Uterus (tissue), 2 donors: ENCODE data around the gene KIDINS220.

Experiments
- CTCF ChIP-seq, 4 experiments: fragments of 200-600 bp in 2 of 4; fragments of 450-650 bp in 2 of 4; sonication (generic) in 2 of 4; IDR thresholded peaks; one replicate each; pipeline ENCODE4 v1.5.1; 2016 to 2019; ENCODE audit warnings: antibody characterized with exemption in 4 of 4, mild to moderate bottlenecking in 2 of 4, moderate library complexity in 1 of 4
- POLR2A ChIP-seq, 2 donors: fragments of 450-650 bp; IDR thresholded peaks; one replicate each; pipeline ENCODE4 v1.6.1; 2016; ENCODE audit warnings: antibody characterized with exemption in 2 of 2, mild to moderate bottlenecking in 1 of 2, moderate library complexity in 1 of 2

DNA sequence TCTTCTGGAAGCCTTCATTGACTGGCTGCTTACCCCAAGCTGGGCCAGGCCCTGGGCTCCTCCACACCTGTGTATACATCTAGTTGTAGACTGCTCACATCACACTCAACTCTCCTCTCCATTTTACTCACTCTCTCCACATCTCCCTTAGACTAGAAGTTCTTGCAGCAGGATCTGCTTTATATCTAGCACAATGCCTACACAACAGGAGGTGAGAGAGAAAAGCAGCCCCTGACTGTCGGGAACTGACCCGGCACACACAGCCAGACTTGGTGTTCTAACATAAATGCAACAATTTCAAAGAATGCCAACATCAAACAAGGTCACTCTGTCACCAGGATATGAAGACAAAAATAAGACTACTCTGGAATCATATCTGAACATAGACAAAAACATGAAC is 5.9 kb downstream of the KIDINS220 start:
- no peak for TF ChIP-seq CTCF (IDR thresholded peaks at IDR 0.05)
- no peak for TF ChIP-seq POLR2A (IDR thresholded peaks at IDR 0.05)
